ENCODE results near the gene CYB5B.

Gene CYB5B

DNA sequence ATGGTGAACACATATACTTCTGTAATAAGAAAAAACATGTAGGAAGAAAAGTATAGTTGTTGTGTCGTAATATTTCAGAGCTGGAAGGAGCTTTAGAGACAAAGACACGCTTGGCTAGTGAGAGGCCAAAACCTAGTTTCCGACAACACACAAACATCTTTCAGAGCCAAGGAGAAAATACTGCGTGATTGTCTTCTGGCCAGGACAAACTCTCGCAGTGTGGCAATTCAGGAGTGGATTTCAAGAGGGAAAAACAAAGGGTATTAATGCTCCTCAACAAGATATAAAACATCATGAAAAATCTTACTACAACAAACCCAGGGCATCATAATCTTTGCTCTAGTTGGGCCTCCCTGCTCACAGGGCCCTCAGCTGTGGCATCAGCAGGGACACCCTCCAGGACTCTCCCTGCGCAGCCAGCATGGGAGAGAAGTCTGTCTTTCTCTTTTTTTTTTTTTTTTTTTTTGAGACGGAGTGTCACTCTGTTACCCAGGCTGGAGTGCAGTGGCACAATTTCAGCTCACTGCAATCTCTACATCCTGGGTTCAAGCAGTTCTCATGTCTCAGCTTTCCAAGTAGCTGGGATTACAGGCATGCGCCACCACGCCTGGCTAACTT, 66.4 kb downstream of the CYB5B start:
- no peak for DNase-seq

DNA sequence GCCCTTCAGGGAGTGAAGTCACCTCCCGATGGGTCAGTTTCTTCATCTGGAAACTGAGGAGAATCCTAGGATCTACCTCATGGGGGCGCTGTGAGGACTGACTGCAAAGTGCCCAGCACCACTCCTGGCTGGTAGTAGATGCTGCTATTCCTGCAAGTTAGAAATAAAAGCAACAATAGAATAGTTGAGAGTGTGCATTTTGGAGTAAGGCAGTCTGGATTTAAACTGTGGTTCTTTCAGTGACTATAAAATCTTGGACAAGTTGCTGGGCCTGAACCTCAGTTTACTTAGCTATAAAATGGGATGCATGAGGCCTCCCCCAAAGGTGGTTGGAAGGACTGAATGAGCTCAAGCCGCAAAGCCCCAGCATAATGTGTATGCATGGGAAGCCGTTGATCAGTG, 70.6 kb downstream of the CYB5B start:
- peak; percentile 52 for DNase-seq

DNA sequence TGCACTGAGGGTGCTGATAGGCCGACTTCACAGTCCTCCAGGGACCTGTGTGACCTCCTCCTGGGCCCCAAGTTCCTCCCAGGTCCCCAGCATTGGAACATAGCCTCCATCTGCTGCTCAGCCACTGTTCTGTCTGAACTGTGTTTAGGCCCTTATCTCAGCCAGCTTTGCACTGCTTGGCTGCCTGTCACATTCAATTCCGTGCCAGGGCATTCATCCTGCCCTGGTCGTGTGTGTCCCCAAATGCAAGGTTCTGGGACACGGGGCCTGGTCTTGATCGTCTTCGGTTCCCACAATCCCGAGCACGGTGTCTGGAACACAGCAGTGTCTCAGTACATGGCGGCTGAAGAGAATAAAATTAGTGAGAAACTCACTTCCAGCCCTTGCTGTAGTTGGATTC, 71.4 kb downstream of the CYB5B start:
- DNase-seq: peak; percentile 29

DNA sequence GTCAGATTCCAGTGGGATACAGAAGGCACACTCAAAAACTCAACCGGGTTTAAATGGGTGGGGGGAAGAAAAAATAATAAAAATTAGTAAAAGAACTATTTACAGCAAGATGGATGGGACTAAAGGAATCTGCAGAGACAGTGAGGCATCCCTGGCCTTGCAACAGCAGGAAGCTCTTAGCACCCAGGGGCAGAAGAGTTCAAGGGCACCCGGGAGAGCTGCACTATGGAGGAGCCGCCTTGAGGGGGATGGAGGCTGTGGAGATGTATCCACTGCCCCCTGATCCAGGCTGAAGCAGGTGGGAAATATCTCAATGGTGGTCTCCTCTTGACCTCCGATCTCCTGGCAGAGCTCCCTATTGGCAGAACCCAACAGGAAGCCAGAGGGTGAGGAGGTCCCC, 72.0 kb downstream of the CYB5B start:
- no peak for DNase-seq

DNA sequence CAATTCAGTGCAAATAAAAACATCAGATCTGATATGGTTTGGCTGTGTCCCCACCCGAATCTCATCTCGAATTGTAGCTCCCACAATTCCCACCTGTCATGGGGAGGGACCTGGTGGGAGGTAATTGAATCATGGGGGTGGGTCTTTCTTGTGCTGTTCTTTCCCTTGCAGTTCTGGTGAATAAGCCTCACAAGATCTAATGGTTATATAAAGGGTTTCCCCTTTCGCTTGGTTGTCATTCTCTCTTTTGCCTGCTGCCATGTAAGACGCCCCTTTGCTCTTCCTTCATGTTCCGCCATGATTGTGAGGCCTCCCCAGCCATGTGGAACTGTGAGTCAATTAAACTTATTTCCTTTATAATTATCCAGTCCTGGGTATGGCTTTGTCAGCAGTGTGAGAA, 72.5 kb downstream of the CYB5B start:
- DNase-seq: no peak

DNA sequence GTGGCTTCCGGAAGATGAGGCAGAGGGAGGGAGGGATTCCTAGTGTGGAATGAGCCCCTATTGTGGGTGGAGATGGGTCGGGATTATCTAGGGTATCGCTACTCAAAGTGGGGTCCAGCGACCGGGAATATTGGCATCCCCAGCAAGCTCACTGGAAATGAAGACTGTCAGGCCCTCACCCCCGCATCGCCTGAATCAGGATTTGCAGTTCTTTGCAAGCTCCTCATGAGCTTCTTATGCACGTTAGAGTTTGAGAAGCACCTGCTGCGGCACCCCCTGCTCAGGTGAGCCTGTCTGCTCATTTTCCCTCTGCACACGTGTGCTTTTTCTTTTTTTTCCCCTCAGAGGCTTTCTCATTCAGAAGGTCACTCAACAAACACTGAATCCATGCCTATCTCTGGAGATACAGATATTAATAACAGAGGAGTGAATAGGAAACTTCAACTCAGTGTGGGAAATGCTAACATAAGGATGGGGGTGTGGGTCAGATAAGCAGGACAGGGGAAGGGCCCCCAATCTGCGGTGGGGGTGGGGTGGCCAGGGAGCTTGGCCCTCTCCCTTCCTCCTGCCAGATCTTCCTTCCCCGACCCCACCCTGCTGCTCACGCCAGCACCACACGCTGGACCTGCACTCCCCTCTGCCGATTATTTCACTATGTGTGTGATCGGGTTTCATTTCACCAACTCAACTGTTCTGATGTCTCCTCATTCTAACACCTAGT, 73.6 kb downstream of the CYB5B start:
- DNase-seq: no peak

DNA sequence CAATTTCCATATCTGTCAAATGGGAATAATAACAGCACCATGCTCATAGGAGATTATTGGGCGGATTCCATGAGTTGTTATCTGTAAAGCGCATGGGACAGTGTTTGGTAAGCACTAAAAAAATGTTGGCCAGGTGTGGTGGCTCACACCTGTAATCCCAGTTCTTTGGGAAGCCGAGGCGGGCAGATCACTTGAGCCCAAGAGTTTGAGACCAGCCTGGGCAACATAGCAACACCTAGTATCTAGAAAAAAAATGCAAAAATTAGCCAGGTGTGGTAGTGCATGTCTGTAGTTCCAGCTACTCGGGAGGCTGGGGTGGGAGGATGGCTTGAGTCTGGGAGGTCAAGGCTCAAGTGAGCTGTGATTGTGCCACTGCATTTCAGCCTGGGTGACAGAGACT, 74.5 kb downstream of the CYB5B start:
- DNase-seq: no peak

DNA sequence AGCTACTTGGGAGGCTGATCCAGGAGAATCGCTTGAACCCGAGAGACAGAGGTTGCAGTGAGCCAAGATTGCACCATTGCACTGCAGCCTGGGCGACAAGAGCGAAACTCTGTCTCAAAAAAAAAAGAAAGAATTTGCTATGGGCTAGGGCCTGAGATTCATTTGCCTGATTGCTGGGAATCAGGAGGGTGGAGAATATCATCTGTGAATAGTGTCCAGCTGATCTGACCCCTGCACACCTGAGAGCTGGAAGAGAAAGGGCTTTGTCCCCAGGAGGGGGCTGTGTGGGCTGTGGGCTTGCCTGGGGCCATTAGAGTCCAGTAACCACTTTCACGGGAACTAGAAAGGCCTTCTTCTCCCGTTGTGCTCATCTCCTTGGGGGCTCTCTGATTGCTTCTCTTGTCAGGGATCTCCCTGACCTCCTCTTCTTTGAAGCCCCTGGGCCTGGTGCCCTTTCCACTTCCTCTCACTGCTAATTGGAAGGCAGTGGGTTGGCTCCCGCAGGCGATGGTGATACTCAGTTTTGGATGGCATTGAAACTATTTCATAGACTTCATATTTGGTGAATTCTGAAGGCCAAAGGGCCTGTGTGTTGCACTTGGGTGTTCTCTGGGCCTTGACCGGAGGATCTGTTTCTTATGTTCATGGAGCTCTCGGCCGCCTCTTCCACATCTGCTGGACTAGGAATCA, 75.3 kb downstream of the CYB5B start:
- DNase-seq: no peak

DNA sequence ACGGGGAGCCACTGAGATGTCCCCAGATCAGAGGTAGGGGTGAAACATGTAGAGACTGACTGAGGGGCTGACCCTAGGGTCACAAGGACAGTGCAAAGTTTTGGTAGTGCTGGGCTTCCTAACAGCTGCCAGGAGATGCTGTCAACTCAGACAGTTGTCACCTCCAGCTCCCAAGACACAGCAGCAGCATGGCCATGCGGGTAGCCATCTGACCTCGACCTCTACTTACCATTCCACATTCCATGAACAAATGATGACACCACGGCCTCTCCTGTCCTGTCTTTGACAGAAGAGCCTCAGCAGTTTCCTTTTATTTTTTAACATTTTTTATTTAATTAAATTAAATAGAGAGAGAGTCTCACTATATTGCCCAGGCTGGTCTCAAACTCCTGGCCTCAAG, 76.1 kb downstream of the CYB5B start:
- DNase-seq: no peak

DNA sequence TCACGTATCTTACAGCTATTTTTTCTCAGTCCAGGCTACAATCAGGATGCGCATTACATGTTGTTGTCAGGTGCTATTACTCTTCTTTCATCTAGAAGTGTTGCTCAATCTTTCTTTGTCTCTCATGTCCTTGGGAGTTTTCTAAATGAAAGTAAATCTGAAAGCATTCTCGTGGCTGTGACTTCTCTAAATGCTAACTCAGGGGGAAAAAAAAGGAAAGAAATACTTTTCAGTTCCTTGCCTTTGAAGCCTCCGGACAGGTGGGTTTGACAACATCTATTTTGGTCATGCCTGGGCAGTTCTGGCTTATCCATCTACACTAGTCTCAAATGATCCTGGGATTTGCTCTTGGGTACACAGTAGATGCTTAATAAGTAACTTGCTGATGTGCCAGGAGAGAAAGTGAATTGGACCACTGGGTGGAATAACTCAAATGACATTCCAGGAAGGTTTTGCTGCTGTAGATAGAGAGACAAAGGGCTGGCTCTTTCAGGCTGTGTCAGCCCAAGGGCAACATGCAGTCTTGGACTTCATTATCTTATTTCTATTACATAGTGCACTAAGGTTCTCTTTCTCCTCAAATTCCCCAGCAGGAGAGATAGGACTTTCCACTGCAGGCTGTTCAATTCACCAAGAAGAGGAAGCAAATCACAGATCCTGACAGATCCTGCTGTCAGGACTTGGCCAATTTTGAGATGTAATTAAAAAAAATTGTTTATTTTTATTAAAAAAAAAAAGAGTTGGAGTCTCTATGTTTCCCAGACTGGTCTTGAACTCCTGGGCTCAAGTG, 77.7 kb downstream of the CYB5B start:
- DNase-seq: no peak

DNA sequence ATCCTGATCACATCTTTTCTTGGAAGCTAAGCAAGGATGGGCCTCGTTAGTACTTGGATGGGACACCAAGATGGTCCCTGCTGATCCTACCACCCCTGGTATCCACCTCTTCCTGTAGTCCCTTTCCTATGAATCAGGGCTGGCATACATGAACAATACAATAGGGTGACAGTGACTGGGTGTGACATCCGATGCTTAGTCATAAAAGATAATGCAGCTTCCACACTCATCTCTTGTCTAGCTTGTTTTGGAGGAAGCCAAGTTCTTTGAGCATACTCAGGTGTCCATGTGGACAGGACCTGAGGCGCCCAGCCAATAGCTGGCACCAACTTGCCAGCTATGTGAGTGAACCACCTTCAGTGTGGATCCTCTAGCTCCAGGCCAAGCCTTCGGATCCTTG, 78.8 kb downstream of the CYB5B start:
- DNase-seq: no peak

DNA sequence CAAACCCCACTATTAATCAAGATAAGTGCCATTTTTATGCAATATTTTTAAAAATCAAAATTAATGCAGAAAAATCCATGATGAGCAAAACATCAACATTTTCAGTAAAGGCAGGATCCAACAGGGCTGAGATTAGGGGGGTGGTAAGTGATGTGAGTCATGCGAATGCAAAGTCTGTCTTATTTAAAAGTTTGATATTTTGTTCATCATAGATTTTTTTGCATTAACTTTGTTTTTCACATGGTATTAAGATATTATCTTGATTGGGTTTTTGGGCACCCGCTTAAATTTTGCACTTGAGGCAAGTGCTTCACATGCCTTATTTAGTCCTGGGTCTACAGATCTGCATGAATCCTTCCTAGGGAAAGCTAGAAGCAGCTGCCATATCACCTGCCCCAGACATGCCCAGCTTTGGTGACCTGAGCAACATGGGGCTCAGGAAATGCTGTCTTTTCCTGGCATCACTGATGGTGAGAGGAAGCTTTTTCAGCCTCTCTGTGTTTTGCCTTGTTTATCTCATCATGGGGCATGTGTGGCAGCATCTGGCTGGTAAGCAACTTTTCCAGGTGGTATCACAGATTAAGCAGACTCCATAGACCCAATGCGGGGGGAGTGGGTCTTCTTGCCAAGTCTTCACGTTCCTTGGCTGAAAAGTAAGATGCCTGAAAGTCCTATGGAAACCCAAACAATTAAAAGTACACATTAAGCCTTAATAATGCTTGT, 83.8 kb downstream of the CYB5B start:
- peak; percentile 92 for DNase-seq

DNA sequence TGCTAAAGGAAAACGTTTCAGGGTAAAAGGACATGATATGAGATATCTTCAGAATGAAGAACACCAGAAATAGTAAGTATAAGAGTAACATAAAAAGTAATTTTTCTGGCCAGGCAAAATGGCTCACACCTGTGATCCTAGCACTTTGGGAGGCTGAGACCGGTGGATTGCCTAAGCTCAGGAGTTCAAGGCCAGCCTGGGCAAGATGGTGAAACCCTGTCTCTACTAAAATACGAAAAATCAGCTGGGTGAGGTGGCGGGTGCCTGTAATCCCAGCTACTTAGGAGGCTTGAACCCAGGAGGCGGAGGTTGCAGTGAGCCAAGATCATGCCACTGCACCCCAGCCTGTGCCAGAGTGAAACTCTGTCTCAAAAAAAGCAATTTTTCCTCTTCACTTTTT, 84.7 kb downstream of the CYB5B start:
- no peak for DNase-seq

DNA sequence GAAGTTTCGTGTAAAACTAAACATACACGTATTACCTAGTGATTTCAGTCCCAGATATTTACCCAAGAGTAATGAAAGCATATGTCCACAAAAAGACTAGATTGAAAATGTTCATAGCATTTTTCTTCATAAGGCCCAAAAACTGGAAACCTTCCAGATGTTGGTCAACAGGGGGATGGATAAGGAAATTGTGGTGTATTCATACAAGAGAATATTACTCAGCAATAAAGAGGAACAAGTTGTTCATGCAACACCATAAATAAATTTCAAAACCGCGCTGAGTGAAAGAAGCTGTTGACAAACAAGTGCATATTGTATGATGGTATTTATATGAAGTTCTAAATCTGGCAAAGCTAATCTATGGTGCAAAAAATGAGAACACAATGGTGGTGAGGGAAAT, 87.2 kb downstream of the CYB5B start:
- peak; percentile 49 for DNase-seq

DNA sequence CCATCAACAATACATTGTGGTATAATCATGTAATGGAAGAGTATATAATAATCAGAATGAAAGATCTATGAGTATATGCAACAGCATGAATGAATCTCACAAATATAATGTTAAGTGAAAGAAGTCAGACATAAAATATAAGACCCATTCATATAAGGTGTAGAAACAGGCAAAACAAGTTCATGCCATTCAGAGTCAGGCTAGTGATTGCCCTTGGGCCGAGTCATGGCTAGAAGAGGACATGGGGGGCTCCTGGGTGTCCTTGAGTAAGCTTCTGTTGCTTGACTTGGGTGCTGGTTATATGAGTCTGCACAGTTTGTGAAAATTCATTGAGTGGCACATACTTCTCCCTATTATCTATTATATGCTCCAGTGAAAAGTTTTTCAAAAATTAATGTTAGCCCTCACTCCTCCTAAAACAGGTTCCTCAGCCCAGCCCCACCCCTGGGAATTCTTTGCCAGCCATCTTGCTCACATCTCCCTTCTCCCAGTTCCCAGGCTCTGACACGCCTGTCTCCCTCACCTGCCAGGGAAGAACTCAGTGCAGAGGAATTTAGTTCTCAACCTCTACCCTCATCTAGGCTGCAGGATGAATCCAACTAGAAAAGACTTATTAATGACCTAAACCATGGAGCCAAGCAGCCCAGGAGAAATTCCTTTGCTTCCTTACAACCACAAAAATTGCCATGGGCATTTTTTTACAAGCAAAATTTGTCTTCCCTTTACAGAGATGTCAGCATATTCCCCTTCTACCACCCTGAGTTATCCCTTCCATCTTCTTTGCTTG, 89.0 kb downstream of the CYB5B start:
- DNase-seq: no peak

DNA sequence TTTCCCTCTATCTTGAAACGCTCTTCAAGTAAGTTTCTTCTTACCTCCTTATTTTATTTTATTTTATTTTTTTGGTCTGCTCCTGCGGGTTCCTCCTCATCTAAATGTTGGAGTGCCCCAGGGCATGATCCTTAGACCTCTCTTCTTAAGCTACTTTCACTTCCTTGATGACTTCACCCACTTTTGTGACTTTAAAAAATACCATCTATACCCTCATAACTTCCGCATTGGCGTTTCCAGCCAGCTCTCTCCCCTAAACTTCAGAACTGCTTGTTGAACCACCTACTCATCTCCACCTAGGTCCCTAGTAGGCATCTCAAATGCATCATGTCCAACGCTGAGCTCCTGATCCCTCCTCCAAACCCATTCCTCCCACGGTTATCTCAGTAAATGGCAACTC, 89.9 kb downstream of the CYB5B start:
- DNase-seq: no peak

All from hematopoietic multipotent progenitor cell treated with erythropoietin and hydrocortisone succinate and interleukin-3 and kit ligand, for 8 days (in vitro differentiated cells).